GM13977 (cell line): ENCODE data around the gene PTPMT1.
"Not testable (repeated sequence)": the region's sequence is repeated elsewhere in the genome, so short reads cannot be mapped to it uniquely, and the experiment has no call there.

Experiments
- DNase-seq: peaks from one replicate; pipeline ENCODE4 v3.0.0; 2012; ENCODE audit warnings: low spot score
- in situ Hi-C: fragments of 300-500 bp; cut with MboI; formaldehyde crosslinking; loops from one replicate; pipeline ENCODE4 v1.12.0; 2022; ENCODE audit warnings: low sequenced_read_pairs, low pct_unique_long_range_greater_than_20kb, mixed read lengths, inconsistent platforms; ENCODE audit not compliant: unreplicated experiment
- TF ChIP-seq, protein P1 (sequence below): IDR thresholded peaks from 2 replicates; pipeline ENCODE4 v1.5.1; 2012; ENCODE audit warnings: mild to moderate bottlenecking, control low read depth; ENCODE audit not compliant: insufficient read depth; ENCODE audit errors: extremely low read depth, missing control alignments

PTPMT1 gene

DNA sequence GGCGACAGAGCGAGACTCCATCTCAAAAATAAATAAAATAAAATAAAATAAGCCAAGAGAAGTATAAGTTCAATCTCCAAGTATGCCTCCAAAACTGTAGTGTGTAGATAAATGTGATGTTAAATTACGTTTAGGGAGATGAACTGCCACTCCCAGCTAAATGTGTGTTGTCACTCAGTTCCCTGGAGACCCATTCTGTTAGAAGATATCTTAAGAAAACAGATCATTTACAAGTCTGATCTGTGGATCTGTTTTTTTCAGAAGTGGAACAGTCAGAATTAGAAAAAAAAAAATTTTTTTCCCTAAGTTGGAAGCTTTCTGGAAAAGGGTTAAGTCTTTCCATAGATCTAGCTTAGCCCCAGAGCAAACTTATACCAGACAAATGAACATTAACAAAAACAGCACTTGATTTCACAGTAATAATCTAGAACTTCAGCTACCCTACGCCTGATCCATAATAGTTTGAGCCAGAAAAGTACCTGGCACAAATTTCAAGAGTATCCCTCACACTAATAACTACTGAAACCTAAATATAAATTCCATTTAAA, 30.6 kb upstream of the PTPMT1 start:
- TF ChIP-seq, protein P1, sequence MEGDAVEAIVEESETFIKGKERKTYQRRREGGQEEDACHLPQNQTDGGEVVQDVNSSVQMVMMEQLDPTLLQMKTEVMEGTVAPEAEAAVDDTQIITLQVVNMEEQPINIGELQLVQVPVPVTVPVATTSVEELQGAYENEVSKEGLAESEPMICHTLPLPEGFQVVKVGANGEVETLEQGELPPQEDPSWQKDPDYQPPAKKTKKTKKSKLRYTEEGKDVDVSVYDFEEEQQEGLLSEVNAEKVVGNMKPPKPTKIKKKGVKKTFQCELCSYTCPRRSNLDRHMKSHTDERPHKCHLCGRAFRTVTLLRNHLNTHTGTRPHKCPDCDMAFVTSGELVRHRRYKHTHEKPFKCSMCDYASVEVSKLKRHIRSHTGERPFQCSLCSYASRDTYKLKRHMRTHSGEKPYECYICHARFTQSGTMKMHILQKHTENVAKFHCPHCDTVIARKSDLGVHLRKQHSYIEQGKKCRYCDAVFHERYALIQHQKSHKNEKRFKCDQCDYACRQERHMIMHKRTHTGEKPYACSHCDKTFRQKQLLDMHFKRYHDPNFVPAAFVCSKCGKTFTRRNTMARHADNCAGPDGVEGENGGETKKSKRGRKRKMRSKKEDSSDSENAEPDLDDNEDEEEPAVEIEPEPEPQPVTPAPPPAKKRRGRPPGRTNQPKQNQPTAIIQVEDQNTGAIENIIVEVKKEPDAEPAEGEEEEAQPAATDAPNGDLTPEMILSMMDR, result no peak
- DNase-seq, result no peak
- in situ Hi-C loops, result no loop called here

DNA sequence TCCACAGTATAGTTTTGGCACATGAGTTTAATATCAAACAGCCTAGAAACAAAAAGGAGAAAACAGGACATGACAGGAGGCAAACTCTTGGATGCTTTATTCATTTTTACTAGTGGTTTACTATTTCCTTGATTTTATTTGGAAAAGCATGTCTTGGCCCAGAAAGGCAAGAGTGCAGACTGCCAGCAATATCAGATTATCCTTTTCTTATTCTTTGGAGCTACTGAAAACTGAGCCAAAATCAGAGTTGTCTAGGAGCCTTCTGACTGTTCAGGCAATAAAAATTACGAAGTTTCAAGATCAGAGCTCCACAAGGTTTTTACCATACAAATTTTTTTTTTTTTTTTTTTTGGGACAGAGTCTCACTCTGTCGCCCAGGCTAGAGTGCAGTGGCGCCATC, 28.5 kb upstream of the PTPMT1 start:
- TF ChIP-seq, protein P1, result no peak
- no peak for DNase-seq
- in situ Hi-C loops, result no loop called here

DNA sequence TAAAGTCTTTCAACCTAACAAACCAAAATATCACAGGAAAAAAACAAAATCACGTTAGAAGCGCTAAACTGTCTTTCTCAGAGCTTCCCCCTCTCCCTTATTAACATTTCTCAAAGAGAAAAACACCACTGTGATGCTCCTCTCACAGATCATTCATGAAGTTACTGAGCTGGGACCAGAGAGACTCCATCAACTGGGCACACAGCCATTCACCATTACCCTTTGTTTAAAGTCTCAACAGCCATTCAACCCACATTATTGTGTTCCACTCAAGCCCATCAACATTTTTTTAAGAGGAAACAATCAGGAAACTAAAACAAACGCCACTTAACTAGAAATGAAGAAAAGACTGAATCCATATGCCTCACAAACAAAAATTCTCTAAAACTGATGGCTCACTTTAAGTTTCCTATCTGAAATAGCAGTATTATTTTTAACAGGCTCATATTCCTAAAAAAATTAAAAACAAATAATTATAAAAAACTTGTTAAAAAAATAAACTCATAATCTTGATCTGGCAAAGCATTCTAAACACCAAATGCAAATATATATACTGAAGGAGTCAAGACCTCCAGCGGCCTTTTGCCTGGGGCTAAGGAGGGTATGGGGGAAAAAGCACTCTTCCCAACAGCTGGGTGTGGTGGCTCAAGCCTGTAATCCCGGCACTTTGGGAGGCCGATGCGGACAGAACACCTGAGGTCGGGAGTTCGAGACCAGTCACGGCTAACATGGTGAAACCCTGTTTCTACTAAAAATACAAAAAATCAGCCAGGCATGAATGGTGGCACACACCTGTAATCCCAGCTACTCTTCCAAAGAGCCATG, 26.4 kb upstream of the PTPMT1 start:
- in situ Hi-C loops, result no loop called here
- TF ChIP-seq, protein P1, result no peak
- DNase-seq, result no peak

DNA sequence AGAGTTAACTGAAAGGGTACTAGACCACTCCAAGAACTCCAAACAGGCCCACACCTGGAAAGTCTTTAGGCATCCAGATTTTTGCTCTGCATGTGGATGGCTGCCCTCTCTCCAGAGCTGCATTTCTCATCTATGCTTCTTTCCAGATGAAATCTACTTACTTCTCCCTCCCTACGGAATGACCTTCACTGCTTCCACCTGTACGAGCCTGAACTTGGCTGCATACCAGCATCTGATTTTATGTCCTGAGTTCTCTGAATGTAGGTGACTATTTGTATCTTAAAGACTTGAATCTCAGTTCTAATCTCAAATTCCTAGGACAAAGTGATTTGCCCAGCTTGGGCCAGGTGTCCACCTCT, 25.7 kb upstream of the PTPMT1 start:
- in situ Hi-C loops, result no loop called here

DNA sequence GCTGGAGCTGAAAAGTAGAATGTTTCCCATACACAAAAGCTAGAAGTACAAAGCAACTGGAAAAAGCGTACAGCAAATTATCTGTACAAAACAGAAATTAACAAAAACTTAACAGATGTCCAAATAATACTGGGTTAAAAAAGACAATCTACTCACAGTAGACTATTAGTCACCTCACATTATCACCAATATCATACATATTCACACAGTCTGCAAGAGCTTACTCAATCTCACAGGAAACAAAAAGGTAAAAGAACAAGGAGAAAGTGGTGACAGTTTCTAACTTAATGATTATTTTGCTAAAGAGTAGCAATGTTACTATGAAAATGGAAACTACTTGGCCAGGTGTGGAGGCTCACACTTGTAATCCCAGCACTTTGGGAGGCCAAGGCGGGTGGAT, 24.3 kb upstream of the PTPMT1 start:
- TF ChIP-seq, protein P1, result no peak
- in situ Hi-C loops, result no loop called here
- no peak for DNase-seq

More for the DNA sequence above, 25.7 kb upstream of the PTPMT1 start:
- DNase-seq, result no peak
- TF ChIP-seq, protein P1, result no peak

DNA sequence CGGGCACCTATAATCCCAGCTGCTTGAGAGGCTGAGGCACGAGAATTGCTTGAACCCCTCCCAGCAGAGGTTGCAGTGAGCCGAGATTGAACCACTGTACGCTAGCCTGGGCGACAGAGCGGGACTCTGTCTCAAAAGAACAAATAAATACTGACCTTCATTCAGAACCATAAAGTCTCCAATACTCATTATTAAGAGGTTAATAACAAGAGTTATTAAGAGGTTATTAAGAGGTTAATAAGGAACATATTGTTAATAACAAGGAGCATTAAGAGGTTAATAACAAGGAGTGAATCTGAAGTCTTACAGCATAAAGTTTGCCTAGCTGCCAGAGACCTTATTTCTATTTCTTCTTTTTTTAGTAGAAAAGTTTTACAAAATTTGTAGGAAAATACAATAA, 20.1 kb upstream of the PTPMT1 start:
- TF ChIP-seq, protein P1, result no peak
- no peak for DNase-seq
- in situ Hi-C loops, result no loop called here

DNA sequence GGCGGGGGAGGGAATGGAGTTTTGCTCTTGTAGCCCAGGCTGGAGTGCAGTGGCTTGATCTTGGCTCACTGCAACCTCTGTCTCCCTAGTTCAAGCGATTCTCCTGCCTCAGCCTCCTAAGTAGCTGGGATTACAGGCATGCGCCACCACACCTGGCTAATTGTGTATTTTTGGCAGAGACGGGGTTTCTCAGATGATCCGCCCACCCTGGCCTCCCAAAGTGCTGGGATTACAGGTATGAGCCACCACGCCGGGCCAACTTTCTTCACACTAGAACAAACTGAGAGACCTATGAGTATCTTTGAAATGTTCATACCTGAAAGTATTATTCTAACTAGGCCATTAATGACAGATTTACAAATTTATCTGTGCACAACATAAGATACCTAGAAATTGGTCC, 19.1 kb upstream of the PTPMT1 start:
- DNase-seq, in situ Hi-C loops: not testable (repeated sequence)
